Activated CD4-positive, CD25-positive, alpha-beta regulatory T cell treated with anti-CD3 and anti-CD28 coated beads, Interleukin-2, amount 50 U/mL, for 24 hours (primary cell): ENCODE measurements around the gene PAIP2B.
"Not testable (repeated sequence)": the region's sequence is repeated elsewhere in the genome, so short reads cannot be mapped to it uniquely, and the experiment has no call there.

Source experiments
- ATAC-seq, 2 donors: fragments of 150-1000 bp; cut with Tn5 transposase; one replicate each; pipeline ENCODE4 v1.10.0; 2021; ENCODE audit warnings: mild to moderate bottlenecking in 1 of 2, moderate library complexity in 1 of 2

Gene PAIP2B, protein sequence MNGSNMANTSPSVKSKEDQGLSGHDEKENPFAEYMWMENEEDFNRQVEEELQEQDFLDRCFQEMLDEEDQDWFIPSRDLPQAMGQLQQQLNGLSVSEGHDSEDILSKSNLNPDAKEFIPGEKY

DNA sequence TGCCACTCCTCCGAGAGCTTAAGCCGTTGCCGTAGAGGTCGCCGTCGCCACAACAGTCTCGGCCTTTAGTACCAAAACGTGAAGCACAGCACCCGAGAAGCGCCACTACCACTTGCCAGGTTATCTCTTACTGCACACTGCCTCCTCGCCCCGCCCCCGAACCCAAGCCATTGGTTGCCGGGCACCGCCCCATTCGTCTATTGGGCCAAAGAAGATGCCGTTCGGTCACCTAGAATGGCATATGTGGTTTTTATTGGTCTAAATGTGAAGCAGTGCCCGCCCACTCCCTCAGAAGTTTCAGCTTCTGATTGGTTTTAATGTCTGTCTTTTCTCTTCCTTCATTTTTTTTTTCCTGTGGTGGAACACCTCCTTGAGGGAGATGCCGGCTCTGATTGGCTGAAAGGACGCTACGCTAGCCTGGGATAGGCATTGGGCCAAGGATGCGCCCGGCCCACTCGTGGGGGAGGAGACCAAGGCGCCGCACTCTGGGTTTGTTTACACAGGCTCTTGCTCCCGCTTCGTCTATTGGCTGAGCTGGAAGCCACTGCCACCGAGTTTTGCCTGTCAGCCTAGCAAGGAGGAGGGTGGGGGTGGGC is at the start of gene PAIP2B:
PAIP2B (minus strand) TSS at position 139 of the 596 bp plus-strand sequence. CDS start 24,514 bp downstream, outside the sequence.
- ATAC-seq: peak; percentile 96

DNA sequence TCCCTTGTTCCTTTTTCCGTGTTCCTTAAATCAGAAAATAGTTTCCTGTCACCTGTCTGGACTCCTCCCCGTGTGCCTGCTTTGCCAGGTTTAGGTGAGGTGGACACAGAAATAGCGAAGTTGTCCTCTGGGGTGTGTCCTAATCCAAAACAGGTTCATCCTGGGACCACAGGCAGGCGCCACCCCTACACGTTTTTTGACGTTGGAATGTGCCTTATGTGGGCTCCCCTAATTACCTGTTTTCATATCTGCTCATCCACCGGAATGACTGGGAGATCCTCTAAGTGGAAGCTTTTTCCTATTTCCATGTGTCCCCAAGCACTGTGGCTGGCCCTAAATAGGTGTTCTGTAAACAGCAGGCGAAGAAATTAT is 49.0 kb upstream of the PAIP2B start:
- ATAC-seq: no peak

DNA sequence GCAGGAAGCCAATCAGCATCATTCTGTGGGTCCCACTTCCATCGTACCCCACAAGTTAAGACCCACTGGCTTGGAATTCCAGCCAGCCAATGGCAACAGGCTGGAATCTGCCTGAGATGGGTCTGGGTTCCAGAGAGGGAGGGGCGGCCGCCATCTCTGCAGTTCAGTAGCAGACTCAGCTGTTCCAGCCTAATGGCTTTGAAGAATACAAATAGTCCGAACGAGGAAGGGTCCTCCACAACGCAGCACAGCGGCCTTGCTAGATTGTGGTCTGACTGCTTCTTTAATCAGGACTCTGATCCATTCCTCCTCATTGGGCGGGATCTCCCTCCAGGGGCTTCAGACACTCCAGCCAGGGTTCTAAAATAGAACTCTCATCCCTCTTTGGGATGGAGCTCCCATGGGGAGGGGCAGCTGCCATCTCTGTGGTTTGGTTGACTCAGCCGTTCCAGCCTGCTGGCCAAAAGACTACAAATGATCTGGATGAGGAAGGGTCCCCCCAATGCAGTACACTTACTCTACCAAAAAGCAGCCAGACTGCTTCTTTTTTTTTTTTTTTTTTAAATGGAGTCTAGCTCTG is 42.7 kb upstream of the PAIP2B start:
- no peak for ATAC-seq

DNA sequence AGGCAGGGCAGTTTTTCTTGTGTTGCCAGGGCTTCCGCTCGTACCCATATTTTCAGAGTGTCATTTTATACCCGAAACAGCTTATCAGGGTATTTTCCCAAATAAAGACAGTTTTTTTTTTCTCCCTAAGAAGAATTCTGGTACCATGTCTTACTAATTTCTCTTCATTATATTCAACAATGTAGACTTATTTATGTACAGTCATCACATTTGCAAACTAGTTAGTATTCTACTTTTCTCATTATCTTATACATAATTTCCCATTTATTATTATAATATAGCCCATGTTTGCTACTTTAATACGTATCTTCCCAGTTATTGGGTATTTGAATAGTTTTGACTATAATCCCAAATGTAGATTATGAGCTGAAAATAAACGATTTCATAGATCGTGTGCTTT is 36.5 kb upstream of the PAIP2B start:
- no peak for ATAC-seq

DNA sequence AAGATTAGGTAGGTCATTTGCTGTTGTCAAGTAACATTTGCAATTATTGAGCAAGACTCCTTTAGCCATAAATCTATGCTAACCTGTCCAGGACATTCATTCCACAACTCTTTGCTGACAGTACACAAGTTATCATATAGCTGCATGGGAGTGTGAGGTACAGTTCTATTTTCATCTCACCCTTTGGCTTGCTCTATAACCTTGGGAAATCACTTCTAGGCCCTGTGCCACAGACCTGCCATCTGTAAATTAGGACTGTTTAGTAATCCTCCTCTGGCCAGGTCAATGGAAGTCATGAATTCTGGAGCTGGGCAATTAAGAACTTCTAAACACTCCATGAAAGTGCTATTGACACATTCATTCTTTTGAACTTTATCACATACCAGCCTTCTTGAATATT is 34.6 kb upstream of the PAIP2B start:
- ATAC-seq: no peak

DNA sequence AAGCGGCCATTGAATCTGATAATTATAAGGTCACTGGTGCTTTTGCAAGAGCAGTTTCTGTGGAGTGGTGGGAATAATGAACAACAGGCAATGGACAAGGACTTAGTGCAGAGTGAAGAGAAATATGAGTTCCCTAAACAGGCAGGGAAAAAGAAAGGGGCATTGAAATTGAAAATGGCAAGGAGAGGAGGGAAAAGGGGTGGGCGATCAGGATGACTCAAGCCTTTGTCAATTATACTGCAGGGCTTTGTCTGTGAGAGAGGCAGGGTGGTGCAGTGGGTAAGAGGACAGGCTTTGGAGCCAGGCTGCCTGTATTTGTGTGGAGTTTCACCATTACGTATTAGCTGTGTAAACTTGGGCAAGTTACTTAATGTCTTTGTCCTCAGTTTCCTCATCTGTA is 29.5 kb upstream of the PAIP2B start:
- ATAC-seq: no peak

DNA sequence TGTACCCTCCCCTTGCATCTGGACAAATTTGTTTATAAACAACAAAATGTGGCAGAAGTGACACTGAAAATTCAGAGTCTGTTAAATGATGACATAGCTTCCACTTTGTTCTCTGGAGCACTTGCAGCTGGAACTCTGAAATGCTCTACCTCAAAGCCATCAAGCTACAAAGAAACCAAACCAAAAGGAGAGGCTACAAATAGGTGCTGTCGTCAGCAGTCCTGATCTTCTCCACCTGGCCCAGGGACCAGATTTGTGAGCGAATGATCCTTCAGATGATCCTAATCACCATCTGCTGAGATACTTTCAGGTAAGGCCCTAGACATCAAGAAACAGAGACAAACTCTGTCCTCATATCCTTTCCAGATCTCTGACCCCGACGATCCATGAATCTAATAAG is 27.9 kb upstream of the PAIP2B start:
- no peak for ATAC-seq

DNA sequence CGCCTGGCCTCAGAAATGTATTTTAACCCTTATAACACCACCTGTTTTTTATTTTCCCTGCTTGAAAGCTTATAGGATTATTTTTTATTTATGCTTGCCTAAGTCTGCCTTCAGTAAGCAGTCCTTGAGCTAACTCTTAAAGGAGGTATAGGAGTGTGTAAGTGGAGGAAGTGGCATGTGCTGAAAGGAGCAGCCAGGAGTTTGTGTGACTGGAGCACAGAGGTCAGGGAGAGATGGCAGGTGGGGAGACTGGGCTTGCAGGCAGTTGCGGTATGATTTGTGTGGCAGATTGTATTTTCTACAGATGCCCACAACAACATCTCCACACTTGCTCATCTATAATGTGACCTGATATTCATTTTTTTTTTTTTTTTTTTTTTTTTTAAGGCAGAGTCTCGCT is 27.2 kb upstream of the PAIP2B start:
- ATAC-seq: no peak

DNA sequence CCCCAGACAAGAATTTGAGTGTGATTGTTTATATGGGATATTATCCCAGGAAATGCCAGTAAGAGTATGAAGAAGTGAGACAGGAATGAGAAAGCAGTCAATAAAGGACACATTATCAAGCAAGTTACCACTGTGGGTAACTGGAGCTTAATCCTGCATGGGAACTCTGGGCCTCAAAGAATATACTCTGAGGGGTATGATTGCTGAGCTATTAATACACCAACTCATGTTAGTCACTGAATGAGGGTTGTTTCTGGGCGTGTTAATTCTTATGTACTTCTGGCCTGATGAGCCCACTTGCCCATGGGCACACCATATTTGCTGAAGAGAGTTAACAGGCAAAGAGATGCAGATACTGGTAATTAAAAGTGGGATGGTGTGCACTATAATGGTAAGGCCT is 26.6 kb upstream of the PAIP2B start:
- ATAC-seq: no peak

DNA sequence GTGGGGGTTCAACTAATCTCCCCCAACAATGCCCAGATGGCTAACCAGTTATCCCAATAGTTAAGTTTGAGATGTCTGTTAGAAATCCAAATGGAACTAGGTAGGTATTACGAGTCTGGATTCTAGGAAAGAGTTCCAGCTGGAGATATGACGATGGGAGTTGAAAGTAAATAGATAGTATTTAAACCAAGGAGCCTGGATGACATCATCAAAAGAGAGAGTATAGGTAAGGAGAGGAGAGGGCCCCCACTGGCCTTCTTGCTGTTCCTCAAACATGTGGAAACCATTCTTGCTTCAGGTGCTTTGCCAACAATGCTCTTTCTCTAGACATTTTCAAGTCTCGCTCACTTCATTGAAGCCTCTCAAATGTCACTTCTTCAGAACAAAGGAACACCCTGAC is 26.0 kb upstream of the PAIP2B start:
- no peak for ATAC-seq

DNA sequence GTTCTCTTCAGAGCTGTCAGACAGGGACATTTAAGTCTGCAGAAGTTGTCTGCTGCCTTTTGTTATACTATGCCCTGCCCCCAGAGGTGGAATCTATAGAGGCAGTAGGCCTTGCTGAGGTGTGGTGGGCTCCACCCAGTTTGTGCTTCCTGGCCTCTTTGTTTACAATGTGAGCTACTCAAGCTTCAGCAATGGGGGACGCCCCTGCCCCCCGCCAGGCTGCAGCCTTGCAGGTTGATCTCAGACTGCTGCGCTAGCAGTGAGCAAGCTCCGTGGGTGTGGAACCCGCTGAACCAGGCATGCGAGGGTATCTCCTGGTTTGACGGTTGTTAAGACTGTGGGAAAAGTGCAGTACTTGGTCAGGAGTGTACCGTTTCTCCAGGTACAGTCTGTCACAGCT is 24.0 kb upstream of the PAIP2B start:
- ATAC-seq: no peak

DNA sequence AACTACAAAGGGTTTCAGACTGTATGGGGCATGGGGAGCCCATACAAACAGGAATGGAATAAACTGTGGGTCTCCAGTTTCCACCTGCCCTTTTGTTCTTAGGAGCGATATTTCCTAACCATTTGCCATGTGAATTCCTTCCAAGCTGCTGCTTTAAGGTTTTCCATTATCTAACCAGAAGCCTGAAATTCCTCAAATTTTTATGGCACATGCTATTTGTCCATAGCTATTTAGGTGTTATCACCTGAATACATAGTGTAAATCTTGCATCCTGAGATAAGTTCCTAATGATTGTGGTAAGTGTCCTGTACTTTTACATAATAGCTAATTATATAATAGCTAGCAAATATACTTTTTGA is 17.4 kb upstream of the PAIP2B start:
- ATAC-seq: no peak

DNA sequence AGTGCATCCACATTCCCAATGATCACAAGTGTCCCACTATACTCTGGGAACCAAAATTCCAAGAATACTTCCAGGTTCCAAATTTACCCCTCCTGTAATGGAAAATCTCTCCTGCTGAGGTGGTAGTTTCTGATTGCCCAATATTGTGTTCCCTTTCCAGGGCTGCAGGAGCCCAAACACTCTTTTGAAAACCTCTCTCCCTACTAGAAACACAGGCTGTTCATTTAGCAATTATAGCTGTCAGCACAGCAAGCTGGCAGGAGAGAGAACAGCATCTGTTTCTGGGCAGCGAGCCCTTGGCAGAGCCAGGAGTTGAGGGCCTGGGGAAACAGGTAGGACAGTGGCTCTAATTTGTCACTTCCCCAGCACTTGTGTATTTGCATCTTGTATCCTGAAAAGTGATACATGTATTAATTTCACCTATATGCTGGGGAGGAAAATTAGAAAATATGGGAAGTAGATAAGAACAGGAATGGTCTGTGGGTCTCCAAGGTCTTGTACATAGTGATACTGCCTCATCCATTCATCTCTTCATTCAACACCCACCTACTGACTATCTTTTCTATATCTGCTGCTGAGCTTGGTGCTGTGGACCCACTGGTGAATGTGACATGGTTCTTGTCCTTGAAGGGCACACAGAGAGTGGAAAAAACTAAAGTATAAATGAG is 16.9 kb upstream of the PAIP2B start:
- ATAC-seq: no peak

DNA sequence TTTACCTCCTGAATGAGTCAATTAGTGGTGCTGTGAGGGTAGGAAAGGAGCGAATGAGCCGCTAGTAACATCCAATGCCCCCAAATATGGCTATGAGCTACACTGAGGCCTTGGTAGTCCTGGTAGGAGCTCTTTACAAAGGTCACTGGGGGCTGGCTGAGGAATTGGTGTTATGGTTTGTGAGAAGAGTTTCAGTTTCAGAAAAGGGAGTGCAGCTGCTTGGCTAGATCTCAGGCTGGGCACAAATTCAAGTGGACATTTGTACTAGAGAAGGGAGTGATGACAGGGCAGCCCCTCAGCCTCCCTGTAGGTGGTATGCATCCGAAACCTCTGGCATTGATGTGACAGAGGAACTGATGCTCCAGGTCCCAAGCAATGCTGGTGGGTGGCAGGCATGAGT is 13.9 kb upstream of the PAIP2B start:
- no peak for ATAC-seq

DNA sequence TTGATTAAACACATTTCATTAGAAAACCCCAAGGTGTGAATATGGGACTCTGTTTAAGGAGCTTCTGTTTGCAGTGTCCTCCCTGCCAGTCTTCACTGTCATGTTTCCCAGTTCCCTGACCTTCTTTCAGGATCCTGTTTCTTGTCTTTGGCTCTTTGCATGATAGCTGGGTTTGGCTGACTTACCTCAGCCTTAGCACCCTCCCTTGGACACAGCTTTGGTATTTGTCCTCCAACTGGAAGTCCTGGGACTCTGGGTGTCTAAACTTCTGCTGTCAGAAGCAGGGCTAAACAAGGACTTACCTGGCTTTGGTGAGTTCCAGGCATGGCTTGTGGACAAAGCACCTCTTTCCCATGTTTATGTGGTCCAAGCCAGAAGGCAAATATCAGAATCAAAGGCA is 11.2 kb upstream of the PAIP2B start:
- no peak for ATAC-seq

DNA sequence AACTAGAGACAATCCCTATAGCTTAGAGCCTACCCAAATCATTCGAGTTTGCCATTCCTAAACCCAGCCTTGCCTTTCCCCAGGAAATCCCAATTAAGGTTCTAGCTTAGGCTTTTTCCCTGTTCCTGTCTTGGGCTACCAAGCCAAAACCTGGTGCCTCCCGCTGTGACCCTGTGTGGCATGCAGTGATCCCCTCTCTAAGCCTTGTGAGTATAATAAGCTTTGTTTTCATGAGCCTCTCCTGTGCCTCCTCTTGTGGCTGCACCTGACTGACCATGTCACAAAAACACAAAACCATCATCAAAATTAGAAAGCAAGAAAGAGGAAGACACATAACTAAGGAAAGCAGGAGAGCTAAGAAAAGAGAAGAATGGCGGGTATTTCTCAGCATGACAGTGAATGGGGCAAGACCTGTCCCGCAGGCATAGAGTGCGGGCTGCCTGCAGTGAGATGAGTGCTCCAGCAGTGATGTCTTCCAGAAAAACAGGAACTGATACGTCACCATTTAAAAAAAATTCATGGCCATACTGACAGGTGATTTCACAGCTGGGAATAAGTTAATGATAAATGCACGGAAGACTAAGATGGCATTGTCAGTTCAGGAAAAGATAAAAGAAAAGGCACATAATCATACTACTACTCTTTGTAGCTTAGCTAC is 9.2 kb upstream of the PAIP2B start:
- no peak for ATAC-seq

DNA sequence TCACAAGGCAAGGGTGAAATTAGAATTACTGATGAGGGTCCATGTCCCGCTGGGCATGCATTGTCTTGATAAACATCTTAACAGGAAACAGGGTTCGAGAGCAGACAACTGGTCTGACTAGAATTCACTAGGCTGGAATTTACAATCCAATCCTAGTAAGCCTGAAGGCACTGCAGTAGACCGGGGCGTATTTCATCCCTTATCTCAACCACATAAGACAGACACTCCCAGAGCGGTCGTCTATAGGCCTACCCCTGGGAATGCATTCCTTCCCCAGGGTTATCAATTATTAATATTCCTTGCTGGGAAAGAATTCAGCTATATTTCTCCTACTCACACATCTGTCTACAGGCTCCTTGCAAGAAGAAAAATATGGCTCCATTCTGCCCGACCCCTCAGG is 6.2 kb upstream of the PAIP2B start:
- not testable (repeated sequence) for ATAC-seq

DNA sequence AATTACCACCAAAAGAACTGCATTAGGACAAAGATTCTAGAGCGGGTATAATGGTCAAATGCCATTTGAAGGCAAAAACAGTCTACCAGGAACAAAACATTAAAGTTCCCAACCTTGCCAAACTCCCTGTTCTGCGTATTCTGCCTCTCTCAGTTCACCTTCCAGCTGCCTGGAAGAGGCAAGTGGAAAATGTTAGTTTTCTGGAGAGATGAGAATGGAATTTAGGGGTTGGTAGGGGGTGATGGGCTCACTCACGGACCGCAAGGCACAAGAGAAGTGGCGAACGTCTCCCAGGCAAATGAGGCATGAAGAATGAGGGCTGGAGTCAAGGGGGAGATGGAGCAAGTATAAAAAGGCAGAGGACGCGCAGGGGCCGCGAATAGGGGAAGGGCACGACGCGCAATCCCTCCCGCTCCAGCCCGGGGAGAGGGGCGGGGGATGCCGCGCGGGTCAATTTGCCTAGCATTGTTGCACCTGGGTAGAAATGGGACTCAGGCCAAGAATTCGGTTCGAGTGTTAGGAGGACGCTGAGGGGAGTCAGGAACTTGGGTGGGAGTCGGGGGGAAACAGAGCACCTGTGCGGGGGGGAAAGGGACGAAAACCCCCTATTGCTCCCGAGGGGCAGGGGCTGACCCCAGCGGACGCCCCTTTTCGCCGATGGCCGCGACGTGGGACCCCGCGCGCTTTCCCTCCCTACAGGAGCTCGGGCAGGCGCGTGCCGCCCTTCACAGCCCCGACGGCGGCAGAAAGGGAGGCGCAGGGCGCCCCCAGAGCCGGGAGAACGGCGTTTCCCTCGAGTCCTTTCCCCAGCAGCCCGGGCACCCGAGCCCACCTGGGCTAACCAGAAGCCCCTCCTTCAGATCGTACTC is 573 bp downstream of the PAIP2B start:
- peak; percentile 5 to 6 for ATAC-seq

DNA sequence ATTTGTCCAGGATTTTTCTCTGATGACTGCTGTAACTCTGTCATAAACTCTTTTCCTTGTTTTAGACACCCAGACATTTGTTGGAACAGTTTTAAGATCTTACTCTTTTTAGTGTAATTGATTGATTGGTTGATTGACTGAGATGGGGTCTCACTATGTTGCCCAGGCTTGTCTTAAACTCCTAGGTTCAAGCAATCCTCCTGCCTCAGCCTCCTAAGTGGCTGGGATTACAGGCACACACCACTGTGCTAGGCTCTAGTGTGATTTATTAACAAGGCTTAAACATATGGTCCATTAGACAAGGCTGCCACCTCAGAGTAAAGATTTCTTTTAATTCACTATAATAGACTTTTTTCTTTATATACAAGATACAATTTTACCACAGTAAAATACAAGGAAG is 2.0 kb downstream of the PAIP2B start:
- no peak for ATAC-seq

DNA sequence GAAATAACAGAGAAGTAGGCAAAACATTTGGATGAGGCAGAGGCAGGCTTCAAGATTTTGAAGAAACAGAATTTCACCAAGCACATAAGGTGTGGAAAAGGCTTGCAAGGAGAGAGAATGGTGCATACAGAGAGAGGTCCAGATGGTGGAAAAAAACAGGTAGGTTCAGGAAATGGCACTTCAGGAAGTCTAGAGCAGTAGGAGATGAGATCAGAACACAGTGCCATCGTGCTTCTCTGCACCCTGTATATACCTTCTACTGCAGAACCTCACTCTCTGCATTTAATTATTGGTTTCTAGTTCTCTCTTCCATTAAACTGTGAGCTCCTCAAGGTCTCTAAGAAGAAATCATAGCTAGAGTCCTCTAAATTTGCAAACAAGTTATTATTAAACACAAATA is 2.4 kb downstream of the PAIP2B start:
- no peak for ATAC-seq

DNA sequence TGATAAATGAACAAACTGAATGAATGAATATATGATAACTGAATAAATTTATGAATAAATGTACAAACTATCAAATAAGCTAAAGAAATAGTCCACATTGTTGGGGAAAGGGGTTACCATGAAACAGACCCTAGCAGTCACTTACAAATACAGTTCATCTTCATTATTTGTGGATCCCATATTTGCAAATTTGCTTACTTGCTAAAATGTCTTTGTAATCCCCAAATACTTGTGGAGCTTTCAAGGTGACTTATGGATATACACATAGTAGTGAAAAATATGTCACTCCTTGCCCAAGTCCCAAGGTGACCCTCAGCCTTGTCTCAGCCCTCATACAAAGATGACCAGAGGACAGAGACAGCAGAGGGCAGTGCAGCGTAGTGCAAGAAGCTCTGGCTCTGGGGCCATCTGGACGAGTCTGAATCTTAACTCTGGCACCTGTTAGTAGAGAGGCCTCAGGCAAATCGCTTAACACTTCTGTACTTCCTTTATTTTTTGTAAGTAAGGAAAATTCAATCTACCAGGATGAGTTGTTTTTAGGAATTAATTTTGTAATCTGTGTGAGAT is 3.1 kb downstream of the PAIP2B start:
- ATAC-seq: no peak

DNA sequence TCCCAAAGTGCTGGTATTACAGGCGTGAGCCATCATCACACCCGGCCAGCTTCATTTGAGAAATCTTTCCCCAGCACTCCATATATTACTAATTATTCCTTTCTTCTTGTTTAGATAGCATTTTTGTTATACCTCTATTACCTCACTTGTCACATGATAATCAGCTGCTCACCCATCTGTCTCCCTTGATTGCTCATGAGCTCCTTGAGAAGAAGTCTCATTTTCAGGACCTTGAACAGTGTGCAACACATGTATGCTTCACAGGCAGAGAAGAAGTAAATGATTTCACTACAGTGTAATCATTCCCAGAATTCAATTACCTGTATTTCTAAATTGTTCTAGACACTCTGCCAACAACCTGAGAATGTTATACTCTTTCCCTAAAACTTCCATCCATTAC is 6.2 kb downstream of the PAIP2B start:
- no peak for ATAC-seq

DNA sequence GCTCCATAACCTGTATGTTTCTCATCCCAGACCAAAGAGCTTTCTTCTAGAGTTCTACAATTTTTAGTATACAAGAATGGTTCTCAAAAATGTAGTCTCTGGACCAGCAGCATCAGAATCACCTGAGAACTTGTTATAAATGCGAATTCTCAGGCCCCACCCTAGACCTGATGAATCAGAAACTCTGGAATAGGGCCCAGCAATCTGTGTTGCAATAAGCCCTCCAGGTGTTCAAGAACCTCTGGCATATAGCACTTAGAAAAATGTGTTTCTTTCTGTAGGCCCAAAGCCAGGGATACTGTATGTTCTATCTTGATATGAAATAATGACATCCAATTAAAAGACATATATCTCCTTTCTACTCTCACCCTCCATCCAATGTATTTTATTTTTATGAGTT is 10.4 kb downstream of the PAIP2B start:
- ATAC-seq: no peak
